ENCODE measurements around the gene OXGR1. TPM values are rescaled to one million over a fixed set of nuclear protein-coding genes. Genes with fewer than 3 reads are reported as not detected.

Gene OXGR1
- total and polyA plus RNA-seq, 2 of the 8 experiments (the other 6 are each of a cell fraction or from before 2014, with no cell fraction given): 0.34 to 1.8 TPM

GRCh38 chr13:96940961-96941360, 53.3 kb downstream of the OXGR1 start:
- DNase-seq (ENCODE audit: low read depth in 1 of 2, low spot score in 2 of 2): no peak
- Histone ChIP-seq H4K8ac (ENCODE audit: extremely low read depth, insufficient read depth, low read length) (no peak overlapping the region), H2BK120ac (replicated peaks; ENCODE audit: low read depth, low read length) (no peak overlapping the region), H2AK5ac (ENCODE audit: low read depth, low read length) (no peak overlapping the region), H3K79me2 (ENCODE audit: control insufficient read depth in 1 of 2, insufficient read depth in 2 of 2, low read length in 2 of 2) (no peaks in the 10 kb centered on the region), H3K4me3 (ENCODE audit: extremely low read depth in 1 of 4, insufficient read depth in 2 of 4, low read depth in 3 of 4, low read length in 4 of 4) (no peak overlapping the region), H3K79me1 (ENCODE audit: low read depth, low read length) (no peaks in the 10 kb centered on the region), H3K18ac (ENCODE audit: extremely low read depth, low read length) (no peak overlapping the region), H2BK15ac (ENCODE audit: low read length) (no peak overlapping the region), H3K23ac (ENCODE audit: insufficient read length) (no peak overlapping the region), H2BK5ac (ENCODE audit: low read depth, low read length) (no peak overlapping the region), H3K9me3 (ENCODE audit: insufficient read depth in 2 of 2, low read depth in 1 of 2, low read length in 1 of 2) (no peaks in the 10 kb centered on the region), H2AFZ (ENCODE audit: low read length) (no peak overlapping the region; the same call in 1 of the 2 replicates), H3K4me2 (ENCODE audit: insufficient read depth in 1 of 2, low read depth in 2 of 2, low read length in 2 of 2) (no peak overlapping the region), H4K20me1 (replicated peaks in 1 of 2; ENCODE audit: control insufficient read depth in 1 of 2, insufficient read depth in 2 of 2, low read length in 2 of 2) (no peaks in the 10 kb centered on the region), H4K5ac (ENCODE audit: insufficient read length, low read depth, low read length) (no peak overlapping the region), H3K4ac (replicated peaks; ENCODE audit: insufficient read length, low read depth, low read length) (no peak overlapping the region), H3K27me3 (replicated peaks in 1 of 4; ENCODE audit: control insufficient read depth in 3 of 4, extremely low read depth in 1 of 4, insufficient read depth in 3 of 4, low read length in 3 of 4) (no peaks in the 10 kb centered on the region), H2BK12ac (ENCODE audit: low read depth, low read length) (no peak overlapping the region), H3K14ac (ENCODE audit: insufficient read length) (no peak overlapping the region), H2BK20ac (ENCODE audit: low read length) (no peak overlapping the region), H3K56ac (replicated peaks; ENCODE audit: insufficient read length, low read depth, low read length) (no peak overlapping the region), H3K23me2 (ENCODE audit: low read depth, low read length) (no peaks in the 10 kb centered on the region), H3K27ac (ENCODE audit: low read depth, low read length) (no peak overlapping the region), H3K9ac (replicated peaks in 1 of 4; ENCODE audit: extremely low read depth in 1 of 4, low read depth in 3 of 4, low read length in 3 of 4) (no peak overlapping the region), H4K91ac (replicated peaks; ENCODE audit: insufficient read length, low read length) (no peak overlapping the region), H3K4me1 (replicated peaks in 1 of 4; ENCODE audit: control insufficient read depth in 3 of 4, insufficient read depth in 4 of 4, low read length in 3 of 4) (peaks cover 0 to 4% (median 2%) of the 10 kb centered on the region in 4 experiments; a peak in 3 of 7 replicates), H3K36me3 (ENCODE audit: control insufficient read depth in 2 of 4, insufficient read depth in 4 of 4, low read length in 3 of 4) (no peaks in the 10 kb centered on the region)
- 89% methylated on average over 1 of the region's 1 CpG; no CpG with 5 or more reads in 1 of the 2 experiments for WGBS, 2 experiments (ENCODE audit: extremely low coverage in 1 of 2, insufficient coverage in 1 of 2, insufficient read length in 1 of 2, insufficient replicate concordance in 2 of 2, low coverage in 1 of 2, low lambda C conversion rate in 2 of 2, missing lambda C conversion rate in 1 of 2)
- POLR2A ChIA-PET (ENCODE audit: partially characterized antibody): no interaction called here
- CTCF ChIA-PET (ENCODE audit: partially characterized antibody): interaction anchor here (0.6 to 2.1 kb wide), 8 partner anchors 9 to 358 kb away, joined by 3 to 7 read pairs (median 3); no protein-coding TSS in a partner anchor
- FAIRE-seq: no peak
- TF ChIP-seq CREB1 (IDR thresholded peaks at IDR 0.05) (no peak), NRF1 (IDR thresholded peaks at IDR 0.05; ENCODE audit: low read depth, low read length) (no peak), PHF8 (conservative IDR thresholded peaks at IDR 0.05; ENCODE audit: low read depth, low read length) (no peak), RXRA (IDR thresholded peaks at IDR 0.05; ENCODE audit: insufficient read depth, low read depth, low read length) (no peak), KDM5A (IDR thresholded peaks at IDR 0.05; ENCODE audit: low read length) (no peak), CTBP2 (IDR thresholded peaks at IDR 0.05; ENCODE audit: borderline replicate concordance, insufficient read depth, insufficient read length, low read length) (no peak), ASH2L (IDR thresholded peaks at IDR 0.05; ENCODE audit: low read length) (no peak), SIN3A (conservative IDR thresholded peaks at IDR 0.05 in 1 of 2, IDR thresholded peaks at IDR 0.05 in 1 of 2; ENCODE audit: low read depth in 1 of 2, low read length in 2 of 2) (no peak), TBP (IDR thresholded peaks at IDR 0.05; ENCODE audit: low read depth, low read length) (no peak), GTF2F1 (IDR thresholded peaks at IDR 0.05; ENCODE audit: borderline replicate concordance, low read depth, low read length) (no peak), USF2 (IDR thresholded peaks at IDR 0.05; ENCODE audit: low read length) (no peak), TCF12 (IDR thresholded peaks at IDR 0.05; ENCODE audit: low read depth, low read length) (no peak), BRCA1 (IDR thresholded peaks at IDR 0.05; ENCODE audit: low read depth, low read length) (no peak), CHD1 (IDR thresholded peaks at IDR 0.05; ENCODE audit: low read depth, low read length) (no peak)
